ELR (cell line): ENCODE measurements around the gene ANKS6.

Experiments
- DNase-seq: peaks from one replicate; pipeline ENCODE4 v3.0.0-alpha.2; 2015; ENCODE audit warnings: low read depth

The ANKS6 gene

GRCh38 chr9:98772364-98773155 lies 23.8 kb downstream of the ANKS6 start:
- no peak for DNase-seq

- DNase-seq, result no peak
These were observed 25.0 kb downstream of the ANKS6 start for GRCh38 chr9:98771209-98771874.

- DNase-seq, result no peak
These were observed 25.6 kb downstream of the ANKS6 start for GRCh38 chr9:98770717-98771116.

- no peak for DNase-seq
These were observed 28.0 kb downstream of the ANKS6 start for GRCh38 chr9:98768344-98768743.

- DNase-seq, result no peak
These were observed 28.4 kb downstream of the ANKS6 start for GRCh38 chr9:98767915-98768314.

GRCh38 chr9:98767196-98767595 lies 29.2 kb downstream of the ANKS6 start:
- DNase-seq, result no peak

- no peak for DNase-seq
These were observed 29.8 kb downstream of the ANKS6 start for GRCh38 chr9:98766586-98766985.

- no peak for DNase-seq
These were observed 31.1 kb downstream of the ANKS6 start for GRCh38 chr9:98765256-98765655.

GRCh38 chr9:98763986-98764745 lies 32.2 kb downstream of the ANKS6 start:
- no peak for DNase-seq

GRCh38 chr9:98760231-98760630 lies 36.1 kb downstream of the ANKS6 start:
- DNase-seq, result no peak

- no peak for DNase-seq
These were observed 41.2 kb downstream of the ANKS6 start for GRCh38 chr9:98755006-98755618.

- DNase-seq, result no peak
These were observed 45.1 kb downstream of the ANKS6 start for GRCh38 chr9:98751210-98751609.

- no peak for DNase-seq
These were observed 45.8 kb downstream of the ANKS6 start for GRCh38 chr9:98750364-98751060.

- no peak for DNase-seq
These were observed 48.9 kb downstream of the ANKS6 start for GRCh38 chr9:98747476-98747875.

- no peak for DNase-seq
These were observed 50.9 kb downstream of the ANKS6 start for GRCh38 chr9:98745470-98745869.

GRCh38 chr9:98743818-98744611 lies 52.3 kb downstream of the ANKS6 start:
- no peak for DNase-seq

GRCh38 chr9:98743329-98743728 lies 53.0 kb downstream of the ANKS6 start:
- no peak for DNase-seq

GRCh38 chr9:98742325-98743280 lies 53.8 kb downstream of the ANKS6 start:
- peak; percentile 71 for DNase-seq

GRCh38 chr9:98740226-98740881 lies 56.0 kb downstream of the ANKS6 start:
- no peak for DNase-seq
